ENCODE data around the gene SHD. TPM values are rescaled to one million over a fixed set of nuclear protein-coding genes. Genes with fewer than 3 reads are reported as not detected.

Gene SHD
- total and polyA plus RNA-seq, 9 of the 15 experiments (the other 6 are each of a cell fraction or from before 2014, with no cell fraction given): 0.05 to 0.62 (median 0.15) TPM; not detected in 5

GRCh38 chr19:4326837-4327251 lies 47.8 kb downstream of the SHD start:
- Histone ChIP-seq H3K4me1 (replicated peaks in 1 of 2; ENCODE audit: control insufficient read depth in 2 of 2, insufficient read depth in 2 of 2, low read length in 2 of 2) (peaks cover 2 to 54% of the 10 kb centered on the region in 2 experiments; a peak in 3 of 5 replicates), H3K27me3 (ENCODE audit: control insufficient read depth in 2 of 2, insufficient read depth in 2 of 2, low read length in 2 of 2) (no peaks in the 10 kb centered on the region; a peak in 1 of 5 replicates), H3K4me2 (ENCODE audit: insufficient read depth, low read length) (peak overlapping the region; percentile 93), H3K9me1 (ENCODE audit: control insufficient read depth, insufficient read depth, low read length) (no peaks in the 10 kb centered on the region), H3K9me3 (replicated peaks; ENCODE audit: control insufficient read depth, insufficient read depth, low read depth, low read length) (no peaks in the 10 kb centered on the region), H3K36me3 (ENCODE audit: control insufficient read depth, insufficient read depth, low read length) (peaks cover 4% of the 10 kb centered on the region), H4K20me1 (replicated peaks; ENCODE audit: control insufficient read depth, insufficient read depth, low read length) (peaks cover 7% of the 10 kb centered on the region; the same call in 1 of the 2 replicates), H2AFZ (ENCODE audit: low read depth, low read length) (peak overlapping the region; percentile 95), H3K79me2 (ENCODE audit: control insufficient read depth, insufficient read depth, low read length) (peaks cover 19% of the 10 kb centered on the region), H3K27ac (ENCODE audit: extremely low read depth, low read depth, low read length) (peak overlapping the region; percentile 72), H3K4me3 (peak overlapping the region; percentile 54), H3K9ac (ENCODE audit: insufficient read depth in 1 of 2, low read depth in 2 of 2, low read length in 2 of 2) (peak overlapping the region; percentile 66 to 94)
- BruUV-seq (replicated peaks): TSS peak; percentile 83
- CTCF ChIA-PET (ENCODE audit: low intra/inter-chr PET ratio): no interaction called here
- intact Hi-C loops (cut with micrococcal nuclease): no loop called here
- peak; percentile 16 for ATAC-seq
- peak; percentile 76 to 86 (median 84) for DNase-seq (ENCODE audit: extremely low read depth in 1 of 4, low spot score in 3 of 4)
- POLR2A ChIA-PET: interaction anchor here (0.7 kb wide), 2 partner anchors 11 to 58 kb away, joined by 3 read pairs; no protein-coding TSS in a partner anchor
- in situ Hi-C loops (cut with MboI): no loop called here
- FAIRE-seq: no peak
- 1% methylated on average over 32 of the region's 33 CpGs for WGBS (ENCODE audit: insufficient coverage, low coverage, missing lambda C conversion rate)
- TF ChIP-seq, protein P1, sequence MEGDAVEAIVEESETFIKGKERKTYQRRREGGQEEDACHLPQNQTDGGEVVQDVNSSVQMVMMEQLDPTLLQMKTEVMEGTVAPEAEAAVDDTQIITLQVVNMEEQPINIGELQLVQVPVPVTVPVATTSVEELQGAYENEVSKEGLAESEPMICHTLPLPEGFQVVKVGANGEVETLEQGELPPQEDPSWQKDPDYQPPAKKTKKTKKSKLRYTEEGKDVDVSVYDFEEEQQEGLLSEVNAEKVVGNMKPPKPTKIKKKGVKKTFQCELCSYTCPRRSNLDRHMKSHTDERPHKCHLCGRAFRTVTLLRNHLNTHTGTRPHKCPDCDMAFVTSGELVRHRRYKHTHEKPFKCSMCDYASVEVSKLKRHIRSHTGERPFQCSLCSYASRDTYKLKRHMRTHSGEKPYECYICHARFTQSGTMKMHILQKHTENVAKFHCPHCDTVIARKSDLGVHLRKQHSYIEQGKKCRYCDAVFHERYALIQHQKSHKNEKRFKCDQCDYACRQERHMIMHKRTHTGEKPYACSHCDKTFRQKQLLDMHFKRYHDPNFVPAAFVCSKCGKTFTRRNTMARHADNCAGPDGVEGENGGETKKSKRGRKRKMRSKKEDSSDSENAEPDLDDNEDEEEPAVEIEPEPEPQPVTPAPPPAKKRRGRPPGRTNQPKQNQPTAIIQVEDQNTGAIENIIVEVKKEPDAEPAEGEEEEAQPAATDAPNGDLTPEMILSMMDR (IDR thresholded peaks at IDR 0.05 in 2 of 3, conservative IDR thresholded peaks at IDR 0.05 in 1 of 3; ENCODE audit: insufficient read depth in 2 of 3, low read depth in 1 of 3, low read length in 3 of 3): no peak
- TF ChIP-seq ZNF280B (CRISPR knock-in tag; IDR thresholded peaks at IDR 0.05) (no peak), CHD7 (IDR thresholded peaks at IDR 0.05; ENCODE audit: low read depth, low read length) (no peak), ATF4 (CRISPR knock-in tag; IDR thresholded peaks at IDR 0.05) (no peak)
